A549 (cell line): ENCODE results near the gene CDH19.

Experiments used
- CHD2 ChIP-seq: fragments of 150-350 bp; IDR thresholded peaks from 2 replicates; pipeline ENCODE4 v1.6.1; 2014; ENCODE audit warnings: low read length; ENCODE audit not compliant: partially characterized antibody
- ELK1 ChIP-seq: fragments of 150-350 bp; IDR thresholded peaks from 2 replicates; pipeline ENCODE4 v1.6.1; 2014; ENCODE audit warnings: low read depth, mild to moderate bottlenecking, low read length
- EP300 ChIP-seq, 2 experiments: fragments of >200 bp; sonication (Bioruptor Twin); formaldehyde crosslinking; IDR thresholded peaks; 2 replicates in 1 of 2; 3 replicates in 1 of 2; pipeline ENCODE4 v1.6.1; 2016 to 2017
- HDAC2 ChIP-seq: fragments of 200-600 bp; sonication (generic); IDR thresholded peaks from 2 replicates; pipeline ENCODE4 v1.6.1; 2016
- HEYL ChIP-seq: fragments of 250-450 bp; sonication (Bioruptor Pico); IDR thresholded peaks from 2 replicates; pipeline ENCODE4 v1.8.0; 2021; ENCODE audit warnings: mild to moderate bottlenecking, moderate library complexity
- KDM1A ChIP-seq: fragments of 200-600 bp; sonication (generic); IDR thresholded peaks from 2 replicates; pipeline ENCODE4 v1.6.1; 2016; ENCODE audit warnings: low read depth, mild to moderate bottlenecking
- MAFK ChIP-seq: fragments of 450-650 bp; IDR thresholded peaks from 2 replicates; pipeline ENCODE4 v1.6.1; 2014; ENCODE audit not compliant: partially characterized antibody
- NR3C1 ChIP-seq: fragments of >200 bp; sonication (Bioruptor Twin); formaldehyde crosslinking; IDR thresholded peaks from 3 replicates; pipeline ENCODE4 v1.6.1; 2017
- POLR2A ChIP-seq: IDR thresholded peaks from 2 replicates; pipeline ENCODE4 v1.6.1; 2012; ENCODE audit warnings: mild to moderate bottlenecking, low read length
- RAD21 ChIP-seq, 2 experiments: fragments of >200 bp in 1 of 2; sonication (Bioruptor Twin) in 1 of 2; formaldehyde crosslinking in 1 of 2; IDR thresholded peaks in 1 of 2; conservative IDR thresholded peaks in 1 of 2; 2 replicates in 1 of 2; 3 replicates in 1 of 2; pipeline ENCODE4 v1.6.1; 2012 to 2018; ENCODE audit warnings: inconsistent platforms in 1 of 2
- RFX5 ChIP-seq: fragments of 450-650 bp; IDR thresholded peaks from 2 replicates; pipeline ENCODE4 v1.7.1; 2014; ENCODE audit warnings: antibody characterized with exemption, mild to moderate bottlenecking, moderate library complexity
- TF ChIP-seq, protein P1 (sequence below): fragments of >200 bp; sonication (Bioruptor Twin); formaldehyde crosslinking; IDR thresholded peaks from 3 replicates; pipeline ENCODE4 v1.5.1; 2016
- TF ChIP-seq, protein P2 (sequence below): fragments of >200 bp; sonication (Bioruptor Twin); formaldehyde crosslinking; IDR thresholded peaks from 3 replicates; pipeline ENCODE4 v1.6.1; 2016
- TF ChIP-seq, protein P3 (sequence below): fragments of 200-600 bp; sonication (generic); IDR thresholded peaks from 2 replicates; pipeline ENCODE4 v1.6.1; 2016; ENCODE audit warnings: antibody characterized with exemption, mild to moderate bottlenecking, moderate library complexity

- TF ChIP-seq, protein P1, sequence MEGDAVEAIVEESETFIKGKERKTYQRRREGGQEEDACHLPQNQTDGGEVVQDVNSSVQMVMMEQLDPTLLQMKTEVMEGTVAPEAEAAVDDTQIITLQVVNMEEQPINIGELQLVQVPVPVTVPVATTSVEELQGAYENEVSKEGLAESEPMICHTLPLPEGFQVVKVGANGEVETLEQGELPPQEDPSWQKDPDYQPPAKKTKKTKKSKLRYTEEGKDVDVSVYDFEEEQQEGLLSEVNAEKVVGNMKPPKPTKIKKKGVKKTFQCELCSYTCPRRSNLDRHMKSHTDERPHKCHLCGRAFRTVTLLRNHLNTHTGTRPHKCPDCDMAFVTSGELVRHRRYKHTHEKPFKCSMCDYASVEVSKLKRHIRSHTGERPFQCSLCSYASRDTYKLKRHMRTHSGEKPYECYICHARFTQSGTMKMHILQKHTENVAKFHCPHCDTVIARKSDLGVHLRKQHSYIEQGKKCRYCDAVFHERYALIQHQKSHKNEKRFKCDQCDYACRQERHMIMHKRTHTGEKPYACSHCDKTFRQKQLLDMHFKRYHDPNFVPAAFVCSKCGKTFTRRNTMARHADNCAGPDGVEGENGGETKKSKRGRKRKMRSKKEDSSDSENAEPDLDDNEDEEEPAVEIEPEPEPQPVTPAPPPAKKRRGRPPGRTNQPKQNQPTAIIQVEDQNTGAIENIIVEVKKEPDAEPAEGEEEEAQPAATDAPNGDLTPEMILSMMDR, result no peak
- TF ChIP-seq ELK1, result no peak
- no peak for TF ChIP-seq POLR2A
- TF ChIP-seq RAD21 (conservative IDR thresholded peaks at IDR 0.05 in 1 of 2, IDR thresholded peaks at IDR 0.05 in 1 of 2), result no peak
- no peak for TF ChIP-seq HDAC2
- no peak for TF ChIP-seq RFX5
- TF ChIP-seq NR3C1, result no peak
- no peak for TF ChIP-seq MAFK
- TF ChIP-seq EP300 (IDR thresholded peaks at IDR 0.05), result no peak
- no peak for TF ChIP-seq KDM1A
- TF ChIP-seq CHD2, result no peak
- TF ChIP-seq, protein P2, sequence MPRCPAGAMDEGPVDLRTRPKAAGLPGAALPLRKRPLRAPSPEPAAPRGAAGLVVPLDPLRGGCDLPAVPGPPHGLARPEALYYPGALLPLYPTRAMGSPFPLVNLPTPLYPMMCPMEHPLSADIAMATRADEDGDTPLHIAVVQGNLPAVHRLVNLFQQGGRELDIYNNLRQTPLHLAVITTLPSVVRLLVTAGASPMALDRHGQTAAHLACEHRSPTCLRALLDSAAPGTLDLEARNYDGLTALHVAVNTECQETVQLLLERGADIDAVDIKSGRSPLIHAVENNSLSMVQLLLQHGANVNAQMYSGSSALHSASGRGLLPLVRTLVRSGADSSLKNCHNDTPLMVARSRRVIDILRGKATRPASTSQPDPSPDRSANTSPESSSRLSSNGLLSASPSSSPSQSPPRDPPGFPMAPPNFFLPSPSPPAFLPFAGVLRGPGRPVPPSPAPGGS, result no peak
- TF ChIP-seq, protein P3, sequence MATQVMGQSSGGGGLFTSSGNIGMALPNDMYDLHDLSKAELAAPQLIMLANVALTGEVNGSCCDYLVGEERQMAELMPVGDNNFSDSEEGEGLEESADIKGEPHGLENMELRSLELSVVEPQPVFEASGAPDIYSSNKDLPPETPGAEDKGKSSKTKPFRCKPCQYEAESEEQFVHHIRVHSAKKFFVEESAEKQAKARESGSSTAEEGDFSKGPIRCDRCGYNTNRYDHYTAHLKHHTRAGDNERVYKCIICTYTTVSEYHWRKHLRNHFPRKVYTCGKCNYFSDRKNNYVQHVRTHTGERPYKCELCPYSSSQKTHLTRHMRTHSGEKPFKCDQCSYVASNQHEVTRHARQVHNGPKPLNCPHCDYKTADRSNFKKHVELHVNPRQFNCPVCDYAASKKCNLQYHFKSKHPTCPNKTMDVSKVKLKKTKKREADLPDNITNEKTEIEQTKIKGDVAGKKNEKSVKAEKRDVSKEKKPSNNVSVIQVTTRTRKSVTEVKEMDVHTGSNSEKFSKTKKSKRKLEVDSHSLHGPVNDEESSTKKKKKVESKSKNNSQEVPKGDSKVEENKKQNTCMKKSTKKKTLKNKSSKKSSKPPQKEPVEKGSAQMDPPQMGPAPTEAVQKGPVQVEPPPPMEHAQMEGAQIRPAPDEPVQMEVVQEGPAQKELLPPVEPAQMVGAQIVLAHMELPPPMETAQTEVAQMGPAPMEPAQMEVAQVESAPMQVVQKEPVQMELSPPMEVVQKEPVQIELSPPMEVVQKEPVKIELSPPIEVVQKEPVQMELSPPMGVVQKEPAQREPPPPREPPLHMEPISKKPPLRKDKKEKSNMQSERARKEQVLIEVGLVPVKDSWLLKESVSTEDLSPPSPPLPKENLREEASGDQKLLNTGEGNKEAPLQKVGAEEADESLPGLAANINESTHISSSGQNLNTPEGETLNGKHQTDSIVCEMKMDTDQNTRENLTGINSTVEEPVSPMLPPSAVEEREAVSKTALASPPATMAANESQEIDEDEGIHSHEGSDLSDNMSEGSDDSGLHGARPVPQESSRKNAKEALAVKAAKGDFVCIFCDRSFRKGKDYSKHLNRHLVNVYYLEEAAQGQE, result no peak
- no peak for TF ChIP-seq HEYL (CRISPR knock-in tag)
These were observed 69.8 kb downstream of the CDH19 start for GRCh38 chr18:66534110-66534509.
